GM18511 (cell line): ENCODE data around the gene IFITM5.

Source experiments
- ATAC-seq: cut with Tn5 transposase; IDR thresholded peaks from one replicate; pipeline ENCODE4 v1.9.1; 2021; ENCODE audit warnings: mild to moderate bottlenecking, moderate library complexity; ENCODE audit not compliant: unreplicated experiment

Gene IFITM5

DNA sequence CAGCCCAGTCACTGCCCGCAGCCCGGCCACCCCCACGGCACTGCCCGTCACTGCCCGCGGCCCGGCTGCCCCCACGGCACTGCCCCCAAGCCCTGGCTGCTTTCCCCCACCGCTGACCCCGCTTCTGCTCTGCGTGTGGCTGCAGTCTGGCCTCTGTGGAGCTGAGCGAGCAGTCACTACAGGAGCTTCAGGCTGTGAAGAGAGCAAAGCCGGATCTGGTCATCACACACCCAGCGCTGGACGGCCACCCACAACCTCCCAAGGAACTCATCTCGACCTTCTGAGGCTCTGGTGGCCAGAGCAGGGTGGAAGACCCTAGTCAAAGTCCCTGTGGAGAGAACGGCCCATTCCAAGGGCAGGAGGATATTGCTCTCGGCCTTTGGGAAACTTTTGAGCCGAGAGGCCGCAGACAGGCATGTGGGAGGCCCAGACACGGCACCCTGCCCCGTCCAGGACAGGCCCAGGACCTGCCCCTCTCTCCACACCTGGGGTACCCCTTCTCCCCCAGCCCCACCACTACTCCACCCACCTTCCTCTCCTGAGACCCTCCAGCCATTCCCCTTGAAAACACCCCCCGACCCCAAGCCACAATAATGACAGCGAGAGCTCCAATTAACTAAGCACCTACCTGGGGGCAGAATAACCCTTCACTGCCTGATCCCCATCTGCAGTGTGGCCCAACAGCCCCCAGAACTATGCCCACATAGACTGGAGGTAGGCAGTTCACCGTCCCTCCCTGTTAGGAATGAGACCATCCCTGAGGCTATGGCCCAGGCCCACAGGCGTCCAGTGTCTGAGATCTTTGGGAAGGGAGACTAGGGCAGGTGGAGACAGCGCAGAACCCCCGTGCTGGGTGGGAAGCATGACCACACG lies 14.1 kb downstream of the IFITM5 start:
- ATAC-seq = no peak

- ATAC-seq = no peak
Measured at GRCh38 chr11:284105-285020, 15.0 kb downstream of the IFITM5 start.

DNA sequence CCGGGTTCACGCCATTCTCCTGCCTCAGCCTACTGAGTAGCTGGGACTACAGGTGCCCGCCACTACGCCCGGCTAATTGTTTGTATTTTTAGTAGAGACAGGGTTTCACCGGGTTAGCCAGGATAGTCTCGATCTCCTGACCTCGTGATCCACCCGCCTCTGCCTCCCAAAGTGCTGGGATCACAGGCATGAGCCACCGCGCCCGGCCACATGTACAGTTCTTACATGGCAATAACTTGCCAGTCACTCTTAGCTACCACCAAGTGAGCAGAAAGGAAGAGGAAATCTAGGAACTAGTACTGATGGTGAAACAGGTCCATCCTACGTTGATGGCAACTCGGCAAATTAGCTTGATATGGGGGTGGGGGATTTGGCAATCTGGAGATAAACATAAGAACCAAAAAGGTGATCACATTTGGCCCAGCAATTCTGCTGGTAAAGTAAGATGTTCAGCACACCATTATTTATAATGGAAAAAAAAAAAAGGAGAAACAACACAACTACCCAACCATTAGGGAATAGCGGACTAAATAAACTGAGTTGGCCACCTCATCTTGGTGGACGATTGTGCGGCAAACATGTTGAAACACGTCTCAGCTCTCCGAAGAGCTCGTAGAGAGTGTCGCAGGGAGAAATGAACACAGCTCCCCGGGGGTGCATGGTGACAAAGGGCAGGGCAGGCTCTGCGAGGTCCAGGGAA lies 15.8 kb downstream of the IFITM5 start:
- ATAC-seq = no peak

DNA sequence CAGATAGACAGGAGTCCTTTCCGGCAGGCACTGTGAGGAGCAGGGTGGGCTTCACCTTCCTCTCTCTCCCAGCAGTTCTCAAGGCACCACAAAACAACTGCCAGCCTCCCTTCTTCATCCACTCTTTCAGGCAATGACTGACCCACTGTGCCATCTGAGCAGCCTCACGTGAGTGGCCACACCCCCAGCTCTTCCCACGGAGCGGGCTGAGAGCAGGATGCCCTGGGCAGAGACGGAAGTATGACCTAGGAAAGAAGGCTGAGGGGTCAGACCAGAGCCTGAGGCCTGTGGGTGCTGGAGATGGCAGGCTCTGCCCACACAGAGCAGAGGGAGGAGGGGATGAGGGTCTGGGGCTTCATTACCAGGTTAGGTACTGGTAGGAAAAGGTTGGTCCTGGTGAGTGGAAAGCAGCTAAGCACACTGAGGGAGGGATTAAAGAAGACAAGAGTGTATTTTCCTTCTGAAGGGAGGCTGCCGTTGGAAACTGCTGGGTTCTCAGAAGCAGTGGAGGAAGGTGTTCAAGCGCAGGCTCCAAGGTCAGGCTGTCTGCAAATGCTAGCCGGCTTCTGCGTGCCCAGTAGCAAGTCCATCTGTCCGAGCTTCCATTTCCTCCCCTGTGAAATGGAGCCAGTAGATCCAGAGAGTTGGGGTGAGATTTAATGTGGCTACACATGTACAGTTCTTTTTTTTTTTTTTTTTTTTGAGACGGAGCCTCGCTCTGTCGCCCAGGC lies 16.5 kb downstream of the IFITM5 start:
- no peak for ATAC-seq

- ATAC-seq = no peak
Measured at GRCh38 chr11:282171-282570, 17.2 kb downstream of the IFITM5 start.

DNA sequence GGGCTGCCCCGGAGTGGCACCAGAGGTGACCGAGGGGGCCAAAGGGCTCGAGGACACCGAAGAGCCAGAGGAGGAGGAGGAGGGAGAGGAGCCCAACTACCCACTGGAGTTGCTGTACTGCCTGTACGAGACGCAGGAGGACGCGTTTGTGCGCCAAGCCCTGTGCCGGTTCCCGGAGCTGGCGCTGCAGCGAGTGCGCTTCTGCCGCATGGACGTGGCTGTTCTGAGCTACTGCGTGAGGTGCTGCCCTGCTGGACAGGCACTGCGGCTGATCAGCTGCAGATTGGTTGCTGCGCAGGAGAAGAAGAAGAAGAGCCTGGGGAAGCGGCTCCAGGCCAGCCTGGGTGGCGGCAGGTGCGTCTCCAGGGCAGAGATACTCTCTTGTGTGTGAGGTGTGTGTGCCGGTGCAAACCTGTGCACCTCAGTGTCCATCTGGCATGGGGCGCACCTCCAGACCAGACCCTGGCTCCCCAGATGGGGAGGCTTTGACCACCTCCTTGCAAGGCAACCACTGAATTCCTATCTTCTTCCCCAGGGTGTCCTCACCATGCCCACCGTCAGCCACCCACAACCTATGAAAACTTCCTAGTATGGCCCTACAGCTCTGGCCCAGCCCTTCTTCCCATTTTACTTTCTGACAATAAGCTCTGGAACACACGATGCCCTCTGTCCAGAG lies 17.7 kb downstream of the IFITM5 start:
- no peak for ATAC-seq

DNA sequence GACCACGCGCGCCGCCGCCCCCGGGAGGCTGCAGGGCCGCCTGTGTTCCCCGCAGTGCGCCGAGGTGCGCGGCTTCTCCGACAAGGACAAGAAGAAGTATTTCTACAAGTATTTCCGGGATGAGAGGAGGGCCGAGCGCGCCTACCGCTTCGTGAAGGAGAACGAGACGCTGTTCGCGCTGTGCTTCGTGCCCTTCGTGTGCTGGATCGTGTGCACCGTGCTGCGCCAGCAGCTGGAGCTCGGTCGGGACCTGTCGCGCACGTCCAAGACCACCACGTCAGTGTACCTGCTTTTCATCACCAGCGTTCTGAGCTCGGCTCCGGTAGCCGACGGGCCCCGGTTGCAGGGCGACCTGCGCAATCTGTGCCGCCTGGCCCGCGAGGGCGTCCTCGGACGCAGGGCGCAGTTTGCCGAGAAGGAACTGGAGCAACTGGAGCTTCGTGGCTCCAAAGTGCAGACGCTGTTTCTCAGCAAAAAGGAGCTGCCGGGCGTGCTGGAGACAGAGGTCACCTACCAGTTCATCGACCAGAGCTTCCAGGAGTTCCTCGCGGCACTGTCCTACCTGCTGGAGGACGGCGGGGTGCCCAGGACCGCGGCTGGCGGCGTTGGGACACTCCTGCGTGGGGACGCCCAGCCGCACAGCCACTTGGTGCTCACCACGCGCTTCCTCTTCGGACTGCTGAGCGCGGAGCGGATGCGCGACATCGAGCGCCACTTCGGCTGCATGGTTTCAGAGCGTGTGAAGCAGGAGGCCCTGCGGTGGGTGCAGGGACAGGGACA lies 18.4 kb downstream of the IFITM5 start:
- no peak for ATAC-seq

DNA sequence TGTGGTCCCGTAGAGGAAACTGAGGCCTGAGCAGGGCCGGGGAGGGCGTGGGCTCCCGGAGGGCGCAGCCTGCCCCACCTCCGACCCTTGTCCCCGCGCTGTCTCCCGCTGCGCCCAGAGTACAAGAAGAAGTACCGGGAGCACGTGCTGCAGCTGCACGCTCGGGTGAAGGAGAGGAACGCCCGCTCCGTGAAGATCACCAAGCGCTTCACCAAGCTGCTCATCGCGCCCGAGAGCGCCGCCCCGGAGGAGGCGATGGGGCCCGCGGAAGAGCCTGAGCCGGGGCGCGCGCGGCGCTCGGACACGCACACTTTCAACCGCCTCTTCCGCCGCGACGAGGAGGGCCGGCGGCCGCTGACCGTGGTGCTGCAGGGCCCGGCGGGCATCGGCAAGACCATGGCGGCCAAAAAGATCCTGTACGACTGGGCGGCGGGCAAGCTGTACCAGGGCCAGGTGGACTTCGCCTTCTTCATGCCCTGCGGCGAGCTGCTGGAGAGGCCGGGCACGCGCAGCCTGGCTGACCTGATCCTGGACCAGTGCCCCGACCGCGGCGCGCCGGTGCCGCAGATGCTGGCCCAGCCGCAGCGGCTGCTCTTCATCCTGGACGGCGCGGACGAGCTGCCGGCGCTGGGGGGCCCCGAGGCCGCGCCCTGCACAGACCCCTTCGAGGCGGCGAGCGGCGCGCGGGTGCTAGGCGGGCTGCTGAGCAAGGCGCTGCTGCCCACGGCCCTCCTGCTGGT lies 19.2 kb downstream of the IFITM5 start:
- ATAC-seq = no peak

DNA sequence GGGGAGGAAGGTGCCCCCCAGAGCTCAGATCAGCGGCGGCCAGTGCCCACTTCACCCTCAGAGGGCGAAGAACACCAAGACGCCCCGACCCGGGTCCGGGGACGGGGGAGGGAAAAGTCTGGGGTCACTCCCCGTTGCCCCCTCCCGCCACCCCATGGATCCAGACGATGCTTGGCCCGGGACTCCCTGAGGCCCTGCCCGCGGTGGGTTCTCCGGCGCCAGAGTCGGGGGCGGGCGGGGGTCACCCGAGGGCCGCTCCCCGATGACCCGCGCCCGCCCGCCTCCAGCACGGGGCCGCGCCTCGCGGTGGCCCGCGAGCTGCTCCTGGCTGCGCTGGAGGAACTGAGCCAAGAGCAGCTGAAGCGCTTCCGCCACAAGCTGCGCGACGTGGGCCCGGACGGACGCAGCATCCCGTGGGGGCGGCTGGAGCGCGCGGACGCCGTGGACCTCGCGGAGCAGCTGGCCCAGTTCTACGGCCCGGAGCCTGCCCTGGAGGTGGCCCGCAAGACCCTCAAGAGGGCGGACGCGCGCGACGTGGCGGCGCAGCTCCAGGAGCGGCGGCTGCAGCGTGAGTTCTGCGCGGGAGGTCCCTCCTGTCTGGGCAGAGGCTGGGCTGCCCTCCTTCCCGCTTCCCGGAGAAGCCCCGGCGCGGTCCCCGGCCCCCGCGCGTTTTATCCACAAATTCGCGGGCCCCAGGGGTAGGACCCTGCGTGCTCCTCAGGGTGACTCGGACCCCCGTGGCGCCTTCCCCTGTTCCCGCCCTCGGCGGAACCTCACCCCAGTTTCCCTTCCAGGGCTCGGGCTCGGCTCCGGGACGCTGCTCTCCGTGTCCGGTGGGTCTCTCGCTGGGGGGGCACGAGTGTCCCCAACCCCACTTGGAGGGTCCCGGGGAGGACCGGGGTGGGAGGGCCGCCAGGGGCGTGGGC lies 20.0 kb downstream of the IFITM5 start:
- ATAC-seq = no peak

DNA sequence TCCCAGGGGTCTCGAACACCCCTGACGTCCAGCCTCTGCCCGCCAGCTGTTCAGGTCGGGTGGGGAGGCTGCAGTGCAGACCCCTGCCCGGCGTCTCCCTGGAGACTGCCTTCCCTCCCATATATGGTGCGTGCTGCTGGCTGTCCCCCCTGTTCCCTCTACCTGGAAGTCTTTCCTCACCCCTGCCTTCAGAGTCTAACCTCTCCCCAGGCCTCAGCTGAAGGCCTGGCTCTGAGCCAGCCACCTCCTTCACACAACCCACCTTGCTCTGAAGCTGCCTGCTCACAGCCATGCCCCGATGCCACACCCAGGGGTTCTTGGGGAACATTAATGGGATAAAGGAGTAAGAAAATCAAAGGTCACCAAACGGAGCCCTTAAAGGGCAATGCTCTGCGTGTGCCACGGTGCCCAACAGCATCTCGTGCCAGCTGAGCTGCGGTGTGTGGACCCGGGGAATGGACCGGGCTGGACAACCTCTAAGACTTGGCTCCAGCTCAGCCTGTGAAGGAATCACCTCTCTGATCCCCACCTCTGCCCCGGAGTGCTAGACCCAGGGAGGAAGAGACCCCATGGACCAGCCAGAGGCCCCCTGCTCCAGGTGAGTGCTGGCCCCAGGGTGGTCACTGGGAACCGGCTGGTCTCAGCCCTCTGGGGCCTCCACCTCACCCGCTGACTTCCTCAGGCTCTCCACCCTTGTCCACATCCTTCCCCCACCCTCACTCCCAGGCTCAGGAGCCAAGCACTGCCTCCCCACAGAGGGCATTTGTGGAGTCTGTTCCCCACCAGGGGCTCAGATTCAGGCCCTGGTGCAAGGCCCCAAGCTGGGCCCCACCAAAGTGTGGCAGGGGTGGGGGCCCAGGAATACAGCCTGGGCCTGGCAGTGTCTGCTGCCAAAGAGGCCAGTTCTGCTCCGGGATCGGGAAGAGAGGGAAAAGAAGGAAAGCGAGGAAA lies 21.1 kb downstream of the IFITM5 start, which contains the start of gene NLRP6:
Gene NLRP6, plus strand, starts transcription at position 407 of the 951 bp plus-strand sequence. Its CDS starts 163 bp downstream, at position 570.
- no peak for ATAC-seq

DNA sequence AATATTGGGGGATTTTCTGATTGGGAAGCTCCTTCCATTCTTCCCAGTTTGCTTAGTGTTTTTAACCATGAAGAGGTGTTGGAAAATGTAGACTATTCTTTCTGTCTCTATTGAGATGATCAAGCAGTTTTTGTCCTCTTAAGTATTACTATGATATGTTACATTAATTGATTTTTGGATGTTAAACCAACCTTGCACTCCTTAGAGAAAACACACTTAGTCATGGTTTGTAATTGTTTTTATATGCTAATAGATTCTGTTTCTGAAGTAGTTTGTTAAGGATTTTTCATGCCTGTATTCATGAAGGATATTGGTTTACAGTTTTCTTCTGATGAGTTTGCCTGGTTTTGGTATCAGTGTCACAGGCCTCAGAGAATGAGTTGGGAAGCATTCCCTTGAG lies 23.1 kb downstream of the IFITM5 start:
- ATAC-seq = no peak

- no peak for ATAC-seq
Measured at GRCh38 chr11:272931-273198, 26.5 kb downstream of the IFITM5 start.

DNA sequence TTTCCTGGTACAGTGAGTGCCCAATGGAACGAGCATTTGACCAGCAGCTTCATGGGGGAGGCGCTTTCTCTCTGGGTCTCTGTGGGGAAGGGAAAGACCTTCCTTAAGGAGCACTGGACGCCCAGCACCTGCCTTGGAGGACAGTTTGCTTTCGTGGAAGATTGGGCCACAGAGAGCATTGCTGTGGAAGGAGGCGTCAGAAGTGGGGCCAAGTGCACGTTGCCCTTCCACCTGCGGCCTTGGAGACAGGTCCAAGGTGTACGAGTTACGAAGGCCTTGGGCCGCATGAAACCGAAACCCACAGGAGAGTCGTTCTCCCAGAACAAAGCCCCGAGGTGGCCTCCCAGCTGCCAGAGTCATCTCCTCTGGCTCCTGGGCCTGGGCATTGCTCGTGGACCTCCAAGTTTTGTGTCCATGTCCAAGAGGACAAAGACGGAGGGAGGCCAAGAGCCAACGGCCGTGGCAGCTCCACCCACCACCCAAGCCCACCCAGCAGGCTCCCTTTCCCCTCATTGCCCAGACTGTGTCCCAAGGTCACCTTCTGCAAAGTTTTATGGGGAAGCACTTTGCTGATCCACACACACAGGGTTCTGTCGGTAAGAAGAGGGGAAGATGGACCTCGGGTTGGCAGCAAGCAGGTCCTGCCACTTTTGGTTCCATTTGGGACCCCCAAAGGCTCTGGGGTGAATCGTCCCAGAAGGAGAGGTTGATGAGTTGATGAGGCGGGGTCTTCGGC lies 27.0 kb downstream of the IFITM5 start:
- no peak for ATAC-seq

- no peak for ATAC-seq
Measured at GRCh38 chr11:271319-271715, 28.0 kb downstream of the IFITM5 start.

- ATAC-seq = no peak
Measured at GRCh38 chr11:270451-271318, 28.6 kb downstream of the IFITM5 start.
